OCI-M2 (cell line): Measurements from ENCODE around the gene TPD52L2.

Source experiments
- DNase-seq: peaks from one replicate; lab custom pipeline; 2025; ENCODE audit not compliant: unreplicated experiment; lab: John Stamatoyannopoulos, UW

Gene TPD52L2

GRCh38 chr20:63930971-63931553, 66.0 kb downstream of the TPD52L2 start:
- DNase-seq, result no peak

GRCh38 chr20:63931735-63932134, 66.7 kb downstream of the TPD52L2 start:
- no peak for DNase-seq

DNA sequence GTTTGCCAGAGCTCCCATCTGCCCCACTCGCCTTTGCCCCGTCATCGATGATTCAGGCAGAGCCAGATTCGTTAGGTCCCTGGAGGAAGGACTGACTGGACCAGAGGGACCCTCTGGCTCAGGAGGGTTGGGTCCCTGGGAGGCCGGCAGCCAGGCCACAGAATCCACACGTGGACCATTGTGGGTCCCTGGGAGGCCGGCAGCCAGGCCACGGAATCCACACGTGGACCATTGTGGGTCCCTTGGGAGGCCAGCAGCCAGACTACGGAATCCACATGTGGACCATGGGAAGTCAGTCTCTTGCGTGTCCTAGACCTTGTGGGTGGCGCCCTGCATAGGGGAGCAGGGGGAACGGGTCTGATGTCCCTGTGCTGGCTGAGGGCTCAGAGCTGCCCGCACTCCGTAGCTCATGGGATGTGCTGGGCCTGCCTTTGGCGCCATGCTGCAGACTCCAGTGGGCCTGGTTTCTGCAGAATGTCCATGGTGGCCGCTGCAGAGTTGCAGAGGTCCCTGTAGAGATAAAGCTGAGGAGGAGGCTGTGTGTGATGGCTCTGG, 67.6 kb downstream of the TPD52L2 start:
- no peak for DNase-seq

- no peak for DNase-seq
These were observed 68.6 kb downstream of the TPD52L2 start for GRCh38 chr20:63933646-63934045.

DNA sequence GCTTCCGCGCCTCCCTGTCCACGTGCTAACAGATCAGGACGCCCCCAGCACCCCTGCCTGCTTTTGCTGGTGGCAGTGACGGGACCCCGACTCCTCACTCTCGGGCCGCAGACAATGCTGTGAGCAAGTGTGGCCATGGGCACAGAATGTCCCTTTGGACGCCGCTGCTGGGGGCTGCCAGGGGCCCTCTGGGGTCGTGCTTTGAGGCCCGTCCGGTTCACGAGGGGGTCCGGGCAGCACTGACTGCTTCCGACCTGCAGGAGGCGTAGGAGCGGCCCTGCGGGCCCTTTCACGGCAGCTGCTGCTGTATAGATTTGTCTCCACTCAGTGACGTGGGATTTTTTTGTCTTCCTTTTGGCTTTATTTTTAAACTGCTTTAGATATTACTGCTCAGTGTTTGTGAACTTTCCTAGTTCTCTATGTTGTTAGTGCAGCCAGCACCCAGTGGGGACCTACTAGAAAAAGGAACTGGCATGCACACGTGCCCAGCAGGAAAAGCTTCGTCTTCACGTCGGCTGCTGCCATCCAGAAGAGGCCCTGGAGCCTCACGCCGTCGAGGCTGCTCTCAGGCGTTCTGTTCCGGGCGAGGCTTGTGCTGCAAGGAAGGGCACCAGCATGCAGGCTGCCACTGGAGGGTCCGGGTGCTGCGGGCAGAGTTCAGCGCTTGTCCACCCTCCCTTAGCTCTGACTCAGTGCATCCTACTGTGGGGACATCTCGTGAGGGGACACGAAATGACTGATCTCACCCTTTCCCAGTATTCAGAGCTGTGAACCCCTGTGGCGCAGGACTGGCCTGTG, 69.4 kb downstream of the TPD52L2 start:
- DNase-seq, result no peak

DNA sequence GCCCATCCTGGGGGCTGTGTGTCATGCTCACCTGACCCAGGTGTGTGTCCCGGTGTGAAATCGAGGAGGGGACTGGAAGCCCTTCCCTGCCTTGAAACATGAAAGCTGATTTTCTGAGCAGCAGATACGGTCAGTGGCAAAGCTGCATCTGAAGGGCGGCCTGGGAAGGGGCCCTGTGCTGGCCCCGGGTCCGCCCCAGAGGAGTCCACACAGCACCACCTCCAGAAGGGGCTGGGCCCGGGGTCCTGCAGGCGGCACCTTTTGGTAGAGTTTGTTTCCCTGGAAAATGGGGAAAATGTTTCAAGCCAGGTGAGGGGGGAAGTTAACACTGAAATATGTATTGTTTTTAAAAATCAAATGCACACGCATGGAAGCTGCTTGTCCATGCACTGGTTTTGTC, 70.4 kb downstream of the TPD52L2 start:
- no peak for DNase-seq

DNA sequence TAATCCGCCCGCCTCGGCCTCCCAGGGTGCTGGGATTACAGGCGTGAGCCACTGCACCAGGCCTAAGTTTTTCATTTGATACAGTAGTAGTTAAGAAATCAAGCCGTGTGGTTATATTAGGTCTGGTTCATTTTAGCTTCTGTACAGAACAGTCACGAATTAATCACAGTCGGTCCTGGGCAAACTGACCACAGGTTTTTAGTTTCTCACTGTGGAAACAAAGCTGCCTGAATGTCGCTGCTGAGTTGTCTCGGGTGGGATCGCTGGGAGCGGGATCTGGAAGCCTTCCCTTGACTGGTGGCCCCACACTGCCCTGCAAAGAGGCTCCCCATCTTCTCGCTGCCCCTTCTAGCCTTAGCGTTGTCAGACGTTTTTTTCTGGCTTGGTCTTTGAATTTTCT, 72.5 kb downstream of the TPD52L2 start:
- DNase-seq, result no peak

DNA sequence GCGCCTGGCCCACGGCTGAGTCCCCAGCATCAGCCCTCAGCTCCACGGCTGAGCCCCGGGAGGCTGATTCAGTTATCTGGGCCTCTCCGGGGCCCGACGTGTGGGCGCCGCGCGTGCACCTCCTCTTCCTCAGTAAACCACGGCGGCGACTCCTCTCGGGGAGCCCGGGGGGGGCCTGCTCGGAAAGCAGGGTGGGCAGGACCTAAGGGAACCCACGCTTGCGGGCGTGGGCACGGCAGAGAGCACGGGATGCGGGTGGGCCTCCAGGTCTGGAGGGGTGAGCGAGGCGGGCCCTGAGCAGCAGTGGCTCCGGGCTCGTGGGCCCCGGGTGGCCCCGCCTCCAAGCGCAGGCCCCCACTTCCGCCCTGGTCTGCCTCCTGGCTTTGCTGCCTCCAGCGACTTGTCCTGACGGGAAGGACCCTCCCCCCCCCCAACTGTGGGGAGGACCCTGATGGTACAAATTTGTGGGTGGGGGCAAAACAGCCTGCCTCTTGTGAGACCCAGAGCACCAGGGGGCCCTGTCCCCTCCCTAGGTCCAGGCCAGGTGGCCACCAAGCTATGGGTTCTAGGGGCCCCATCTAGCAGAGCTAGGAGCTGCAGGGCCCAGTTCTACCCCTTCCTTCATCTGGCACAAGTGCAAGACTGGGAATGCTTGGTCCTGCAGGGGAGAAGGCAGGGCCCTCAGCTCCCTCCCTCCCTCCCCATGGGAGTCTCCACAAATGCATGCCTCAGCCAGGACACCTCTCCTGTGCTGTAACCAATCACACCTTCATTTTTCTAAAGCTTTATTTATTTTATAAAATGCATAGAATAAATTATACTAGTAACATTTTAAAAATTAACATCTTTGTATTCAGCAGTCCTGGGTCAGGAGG, 74.2 kb downstream of the TPD52L2 start:
- DNase-seq, result no peak

GRCh38 chr20:63940071-63940471, 75.0 kb downstream of the TPD52L2 start:
- DNase-seq, result no peak

DNA sequence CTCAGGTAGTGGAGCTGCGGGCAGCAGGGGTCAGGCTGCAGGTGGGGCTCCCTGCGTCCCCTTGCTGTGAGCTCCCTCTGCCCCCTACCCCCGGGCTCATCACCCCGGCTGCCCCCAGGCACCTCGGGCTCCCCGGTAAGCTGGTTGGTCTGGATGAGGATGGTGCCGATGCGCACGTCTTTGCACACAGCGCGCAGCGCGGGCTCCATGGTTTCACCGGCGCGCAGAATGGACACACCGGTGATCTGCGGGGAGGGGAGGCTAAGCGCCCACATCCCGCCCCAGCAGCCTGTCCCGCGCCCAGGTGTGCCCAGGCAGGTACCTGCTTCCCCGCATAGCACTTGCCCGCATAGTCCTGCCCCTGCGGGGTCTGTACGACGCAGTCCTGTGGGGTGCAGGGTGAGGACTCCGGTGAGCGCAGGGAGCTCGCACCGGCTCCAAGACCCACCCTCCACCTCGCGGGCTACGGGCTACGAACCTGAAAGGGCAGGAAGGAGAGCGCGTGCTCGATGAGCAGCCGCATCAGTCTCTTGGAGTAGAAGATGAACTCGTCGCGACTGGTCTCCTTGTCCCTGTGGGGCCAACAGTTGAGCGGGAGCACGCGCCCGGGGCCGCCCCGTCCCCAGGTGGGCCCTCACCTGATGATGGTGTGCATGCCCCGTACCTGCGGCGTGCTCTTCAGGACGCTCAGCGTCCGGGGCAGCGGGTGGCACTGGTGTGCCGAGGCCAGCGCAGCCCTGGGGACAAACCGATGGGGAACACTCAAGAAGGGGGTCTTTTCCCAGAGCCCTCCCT, 75.6 kb downstream of the TPD52L2 start:
- no peak for DNase-seq
